Activated naive CD8-positive, alpha-beta T cell treated with anti-CD3 and anti-CD28 coated beads, Interleukin-2, amount 50 U/mL, for 16 hours (primary cell): ENCODE data around the gene LRSAM1.

Experiments
- DNase-seq: peaks from one replicate; pipeline ENCODE4 v3.0.0-alpha.2; 2020; ENCODE audit warnings: low read depth, low spot score

LRSAM1 gene

GRCh38 chr9:127496974-127497373 lies 45.7 kb downstream of the LRSAM1 start:
- DNase-seq, result no peak

- no peak for DNase-seq
Observed at GRCh38 chr9:127497656-127498290, 46.5 kb downstream of the LRSAM1 start.

DNA sequence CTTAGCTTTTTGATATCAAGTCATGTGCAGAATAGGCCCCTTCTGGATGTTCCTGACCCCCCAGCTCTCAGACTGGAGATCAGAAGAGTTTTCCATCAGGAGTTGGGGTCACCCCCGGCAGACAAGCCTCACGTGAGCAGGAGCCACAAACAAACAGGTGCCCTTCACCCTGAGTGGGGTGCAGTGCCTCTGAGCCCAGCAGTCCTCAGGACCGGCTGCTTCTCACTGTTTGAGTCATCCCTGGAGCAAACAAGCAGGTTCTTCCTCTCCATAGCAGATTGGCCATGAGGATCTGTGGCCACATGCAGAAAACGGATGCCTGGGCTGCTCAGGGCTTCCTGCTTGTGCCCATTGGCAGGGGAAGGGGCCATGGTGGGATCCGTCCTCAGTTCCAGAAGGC lies 47.0 kb downstream of the LRSAM1 start:
- no peak for DNase-seq

- DNase-seq, result no peak
Observed at GRCh38 chr9:127500399-127500798, 49.1 kb downstream of the LRSAM1 start.

DNA sequence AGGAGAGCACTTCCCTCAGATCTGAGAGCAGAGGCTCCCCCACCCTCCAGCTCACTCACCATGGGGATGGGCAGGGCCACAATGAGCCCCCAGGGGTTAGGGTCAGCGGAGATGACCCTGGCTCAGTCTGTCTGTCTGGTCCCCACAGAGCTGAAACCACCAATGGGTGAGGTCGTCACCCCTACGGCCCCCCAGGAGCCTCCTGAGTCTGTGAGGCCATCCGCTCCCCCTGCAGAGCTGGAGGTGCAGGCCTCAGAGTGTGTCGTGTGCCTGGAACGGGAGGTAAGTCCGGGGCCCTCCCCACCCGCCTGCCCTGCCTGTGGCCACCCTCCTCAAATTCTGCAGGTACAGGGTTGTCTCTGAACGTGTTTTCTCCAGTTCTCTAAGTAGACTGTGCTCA lies 49.6 kb downstream of the LRSAM1 start:
- no peak for DNase-seq

DNA sequence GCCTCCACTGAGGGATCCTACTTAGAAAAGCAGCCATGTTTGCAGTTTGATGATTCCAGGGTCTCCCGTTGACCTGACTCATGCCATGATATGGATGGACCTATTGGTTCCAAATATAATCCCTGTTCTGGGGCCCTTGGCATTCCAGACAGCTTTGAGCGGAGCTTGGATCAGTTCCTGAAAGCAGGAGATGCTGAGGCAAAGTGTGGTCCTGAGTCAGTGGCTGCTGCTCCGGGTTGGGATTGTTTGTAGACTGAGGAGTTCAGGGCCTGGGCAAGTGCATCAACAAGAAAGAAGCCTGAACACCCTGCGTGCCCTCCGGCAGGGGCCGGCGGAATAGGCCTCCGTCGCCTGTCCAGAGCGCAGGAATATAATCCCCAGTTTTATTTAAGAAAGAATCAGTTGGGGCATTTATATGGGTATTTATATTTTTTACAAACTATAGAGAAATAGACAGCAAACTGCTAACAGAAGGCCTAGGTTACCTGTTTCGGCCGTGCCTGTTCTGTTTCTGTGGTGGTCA lies 50.6 kb downstream of the LRSAM1 start:
- no peak for DNase-seq

DNA sequence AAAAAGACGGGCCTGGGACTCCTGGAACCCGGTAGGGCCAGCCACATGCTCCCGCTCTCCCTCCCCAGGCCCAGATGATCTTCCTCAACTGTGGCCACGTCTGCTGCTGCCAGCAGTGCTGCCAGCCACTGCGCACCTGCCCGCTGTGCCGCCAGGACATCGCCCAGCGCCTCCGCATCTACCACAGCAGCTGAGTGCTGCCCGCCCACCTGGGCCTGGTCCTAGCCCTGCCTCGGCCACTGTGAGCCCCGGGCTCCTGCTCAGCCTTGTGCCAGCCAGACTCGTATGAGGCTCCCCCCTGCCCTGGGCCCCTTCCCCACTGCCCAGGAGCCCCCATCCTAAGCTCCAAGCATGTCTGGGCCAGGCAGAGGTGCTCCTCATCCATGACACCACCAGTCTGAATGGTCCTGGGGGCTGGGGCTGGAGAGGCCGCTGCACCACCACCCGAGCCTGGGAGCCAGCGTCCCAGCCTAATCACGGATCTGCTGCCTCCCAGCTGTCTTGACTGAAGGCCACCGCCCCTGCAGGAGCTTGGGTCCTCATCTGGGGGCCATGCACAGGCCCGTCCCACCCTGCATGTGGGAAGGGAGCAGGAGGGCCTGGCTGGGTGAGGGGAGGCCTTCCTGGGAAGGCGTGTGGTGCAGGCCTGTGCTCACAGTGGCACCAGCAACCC lies 51.5 kb downstream of the LRSAM1 start:
- no peak for DNase-seq

- no peak for DNase-seq
Observed at GRCh38 chr9:127503379-127503921, 52.1 kb downstream of the LRSAM1 start.

DNA sequence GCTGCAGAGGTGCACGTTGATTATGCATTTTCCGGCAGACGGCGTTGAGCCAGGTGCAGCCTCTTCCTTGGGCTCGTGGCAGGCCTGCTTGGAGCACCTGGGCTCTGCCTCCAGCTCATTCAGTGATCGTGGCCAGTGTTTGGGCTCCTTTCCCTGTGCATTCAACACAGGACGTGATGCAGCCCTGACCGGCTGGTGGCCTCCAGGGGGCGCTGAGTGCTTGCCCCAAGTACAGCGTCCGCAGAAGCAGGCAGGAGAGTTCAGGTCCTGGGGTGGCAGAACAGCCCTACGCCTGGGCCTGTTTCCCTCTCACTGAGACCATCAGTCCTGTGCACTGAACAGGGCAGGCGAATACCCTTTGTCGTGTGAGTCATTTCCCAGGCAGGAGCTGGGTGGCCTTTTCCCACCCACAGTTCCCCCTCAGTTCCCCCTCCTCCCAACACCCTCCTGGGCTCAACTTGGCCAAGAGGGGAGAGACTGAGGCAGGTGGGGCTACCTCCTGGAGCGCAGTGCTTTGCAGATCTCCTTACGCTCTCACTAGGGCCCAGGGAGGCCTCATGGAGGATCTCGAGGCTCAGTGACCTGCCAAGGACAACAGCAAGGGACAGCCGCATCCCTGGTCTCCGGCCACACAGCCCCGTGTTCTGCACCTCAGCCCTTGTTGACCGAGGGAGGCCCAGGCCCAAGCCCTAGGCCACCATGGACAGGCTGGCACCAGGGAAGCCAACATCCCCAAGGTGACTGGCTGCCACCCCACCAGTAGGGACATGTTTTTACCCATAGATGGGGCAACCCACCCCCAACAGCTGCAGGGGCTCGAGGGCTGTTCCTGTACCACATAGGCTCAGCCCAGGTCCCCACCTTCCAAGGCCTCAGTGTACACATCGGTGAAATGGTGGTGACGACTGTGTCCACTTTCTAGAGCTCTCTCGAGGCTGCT lies 52.9 kb downstream of the LRSAM1 start:
- peak; percentile 52 for DNase-seq

DNA sequence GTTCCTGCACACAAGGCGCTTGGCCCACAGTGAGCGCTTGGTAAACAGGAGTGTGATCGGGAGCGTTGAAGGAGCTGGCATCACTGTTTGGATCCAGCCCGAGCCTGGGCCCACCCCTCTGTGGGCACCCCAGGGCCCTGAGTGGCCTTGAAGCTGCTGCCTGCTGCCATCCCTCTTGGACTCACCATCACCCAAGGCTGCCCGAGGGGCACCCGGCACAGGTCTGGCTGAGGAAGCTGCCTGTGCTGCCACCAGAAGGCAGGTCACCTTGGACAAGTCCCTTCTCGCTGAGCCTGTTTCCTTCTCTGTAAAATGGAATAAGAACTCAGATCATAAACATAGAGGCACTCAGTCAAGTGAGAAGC lies 53.6 kb downstream of the LRSAM1 start:
- DNase-seq, result no peak

- no peak for DNase-seq
Observed at GRCh38 chr9:127505396-127506116, 54.2 kb downstream of the LRSAM1 start.

- DNase-seq, result no peak
Observed at GRCh38 chr9:127506117-127506813, 55.0 kb downstream of the LRSAM1 start.

- DNase-seq, result no peak
Observed at GRCh38 chr9:127506814-127507750, 55.8 kb downstream of the LRSAM1 start.

GRCh38 chr9:127507751-127508648 lies 56.7 kb downstream of the LRSAM1 start:
- DNase-seq, result no peak

DNA sequence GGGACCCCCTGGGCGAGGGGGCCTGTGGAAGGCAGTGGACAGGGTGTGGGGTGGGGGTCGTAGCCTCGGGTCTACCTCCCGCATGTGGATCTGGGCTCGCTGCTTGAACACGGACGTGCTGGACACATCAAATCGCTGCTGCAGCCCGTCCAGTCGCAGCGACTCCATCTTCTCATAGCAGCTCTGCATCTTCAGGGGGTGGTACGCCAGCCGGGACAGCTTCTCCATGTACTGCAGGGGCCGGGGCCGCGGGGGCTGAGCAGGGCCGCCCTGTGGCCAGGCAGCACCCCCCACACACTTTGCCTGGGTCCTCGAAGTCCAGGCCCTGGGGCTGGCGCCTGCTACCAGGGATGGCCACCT lies 57.6 kb downstream of the LRSAM1 start:
- no peak for DNase-seq

DNA sequence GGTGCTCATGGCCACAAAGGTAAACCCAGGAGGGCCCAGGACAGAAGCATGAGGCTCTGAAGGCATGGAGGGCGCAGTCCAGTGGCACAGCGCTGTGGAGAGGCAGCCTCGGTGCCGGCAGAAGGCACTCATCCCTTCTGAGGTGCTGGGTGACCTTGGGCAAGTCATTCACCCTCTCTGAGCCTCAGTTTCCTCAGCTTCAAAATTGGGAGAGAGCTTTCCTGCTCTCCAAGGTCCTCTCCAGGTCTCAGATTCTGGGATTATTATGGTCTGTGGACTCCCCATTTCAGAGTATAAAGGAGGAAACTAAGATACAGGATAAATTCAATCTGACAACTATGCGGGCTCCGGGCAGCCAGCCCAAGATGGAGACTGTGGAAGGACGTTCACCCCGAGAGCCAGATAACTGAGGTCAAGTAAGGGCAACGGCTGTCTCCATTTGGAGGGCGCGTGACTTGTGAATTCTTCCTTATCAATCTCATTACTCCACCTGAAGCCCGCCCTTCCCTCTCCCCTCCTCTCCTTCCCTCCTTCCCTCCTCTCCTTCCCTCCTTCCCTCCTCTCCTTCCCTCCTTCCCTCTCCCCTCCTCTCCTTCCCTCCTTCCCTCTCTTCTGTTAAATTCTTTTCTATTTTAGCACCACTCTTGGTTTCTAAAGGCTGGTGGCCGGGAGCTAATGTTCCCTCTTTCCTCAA lies 58.1 kb downstream of the LRSAM1 start:
- DNase-seq, result no peak

- no peak for DNase-seq
Observed at GRCh38 chr9:127509955-127510299, 58.6 kb downstream of the LRSAM1 start.

DNA sequence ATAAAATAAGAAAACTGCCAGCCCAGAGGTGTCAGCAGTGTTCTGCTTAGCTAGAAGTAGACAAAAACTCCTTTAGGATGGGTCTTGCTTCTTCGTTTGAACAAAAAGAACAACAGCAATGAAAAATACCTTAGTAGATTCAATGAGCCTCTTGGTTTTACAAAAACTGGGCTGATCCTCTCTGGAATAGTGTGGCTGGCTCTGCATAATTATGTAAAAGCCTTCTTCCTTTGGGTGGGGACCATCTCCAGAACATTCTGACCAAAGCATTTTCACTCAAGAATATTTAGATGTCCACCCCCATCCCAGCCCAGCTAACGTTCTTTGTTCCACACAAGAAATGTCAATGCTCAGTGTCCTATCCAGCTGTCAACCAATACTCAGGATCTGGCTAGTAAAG lies 63.2 kb downstream of the LRSAM1 start:
- no peak for DNase-seq
